Suprapubic skin (tissue), 4 donors: ENCODE data around the gene HSD3B1. TPM values are rescaled to one million over a fixed set of nuclear protein-coding genes. Genes with fewer than 3 reads are reported as not detected.
A peak's percentile ranks its signal among the peaks of the same experiment; 100 is the strongest.

Experiments used
- DNase-seq, 2 donors: peaks; one replicate each; pipeline ENCODE4 v3.0.0-alpha.2; 2019; ENCODE audit warnings: low spot score in 2 of 2
- H3K27ac ChIP-seq: fragments of 200-600 bp; sonication (generic); one replicate; pipeline ENCODE4 v1.5.1; 2019
- H3K27me3 ChIP-seq: fragments of 200-600 bp; sonication (generic); one replicate; pipeline ENCODE4 v1.5.1; 2019
- H3K36me3 ChIP-seq: fragments of 200-600 bp; sonication (generic); one replicate; pipeline ENCODE4 v1.5.1; 2019
- H3K4me1 ChIP-seq: fragments of 200-600 bp; sonication (generic); one replicate; pipeline ENCODE4 v1.5.1; 2019
- H3K4me3 ChIP-seq: fragments of 200-600 bp; sonication (generic); one replicate; pipeline ENCODE4 v1.5.1; 2019; ENCODE audit warnings: mild to moderate bottlenecking
- H3K9me3 ChIP-seq: fragments of 200-600 bp; sonication (generic); one replicate; pipeline ENCODE4 v1.5.1; 2019
- CTCF ChIP-seq, 2 donors: fragments of 200-600 bp in 1 of 2; fragments of 450-650 bp in 1 of 2; sonication (generic) in 1 of 2; IDR thresholded peaks; one replicate each; pipeline ENCODE4 v1.5.1; 2016 to 2019; ENCODE audit warnings: antibody characterized with exemption in 2 of 2, mild to moderate bottlenecking in 1 of 2, moderate library complexity in 1 of 2
- EP300 ChIP-seq: sonication (generic); formaldehyde crosslinking; IDR thresholded peaks from one replicate; pipeline ENCODE4 v1.6.1; 2017; ENCODE audit warnings: antibody characterized with exemption
- POLR2A ChIP-seq, 2 donors: fragments of 450-650 bp; IDR thresholded peaks; one replicate each; pipeline ENCODE4 v1.6.1; 2017; ENCODE audit warnings: antibody characterized with exemption in 2 of 2, mild to moderate bottlenecking in 2 of 2, moderate library complexity in 2 of 2
- POLR2AphosphoS5 ChIP-seq, 3 donors: sonication (generic); formaldehyde crosslinking; IDR thresholded peaks; one replicate each; pipeline ENCODE4 v1.6.1; 2017; ENCODE audit warnings: antibody characterized with exemption in 3 of 3
- WGBS: methylation state at CpG from one replicate; pipeline ENCODE4 v1.1.5; 2018; 5-methylcytosine and 5-hydroxymethylcytosine counted together
- total RNA-seq, 4 donors: library from RNA; depleted of rRNA; stranded (reverse); fragments of >200 nt; gene quantifications; one replicate each; pipeline ENCODE4 v1.1.0, GENCODE V29; 2016

Gene HSD3B1
- total RNA-seq, 4 donors from 2014 or later: 2.9 to 20.1 (median 5.6) TPM

- H3K4me1 ChIP-seq: peaks cover 12% of the 10 kb centered on the region
- no peaks in the 10 kb centered on the region for H3K36me3 ChIP-seq
- no peak overlapping the region for H3K27ac ChIP-seq
- no peak for DNase-seq
- H3K9me3 ChIP-seq: no peaks in the 10 kb centered on the region
- H3K4me3 ChIP-seq: no peak overlapping the region
- 57% methylated on average over 5 of the region's 5 CpGs for WGBS
- H3K27me3 ChIP-seq: no peaks in the 10 kb centered on the region
- TF ChIP-seq POLR2AphosphoS5 (IDR thresholded peaks at IDR 0.05) (no peak), CTCF (IDR thresholded peaks at IDR 0.05) (no peak), EP300 (no peak), POLR2A (IDR thresholded peaks at IDR 0.05) (no peak)
Observed at GRCh38 chr1:119472080-119472818, 34.8 kb upstream of the HSD3B1 start.

- no peaks in the 10 kb centered on the region for H3K9me3 ChIP-seq
- no peak for DNase-seq
- H3K4me1 ChIP-seq: peaks cover 8% of the 10 kb centered on the region
- H3K36me3 ChIP-seq: no peaks in the 10 kb centered on the region
- no peak overlapping the region for H3K4me3 ChIP-seq
- TF ChIP-seq EP300 (no peak), CTCF (IDR thresholded peaks at IDR 0.05) (no peak), POLR2AphosphoS5 (IDR thresholded peaks at IDR 0.05) (no peak), POLR2A (IDR thresholded peaks at IDR 0.05) (no peak)
- H3K27me3 ChIP-seq: no peaks in the 10 kb centered on the region
- H3K27ac ChIP-seq: no peak overlapping the region
- 67% methylated on average over 3 of the region's 3 CpGs for WGBS
Observed at GRCh38 chr1:119472819-119473175, 34.2 kb upstream of the HSD3B1 start.

- H3K27me3 ChIP-seq: no peaks in the 10 kb centered on the region
- no peaks in the 10 kb centered on the region for H3K36me3 ChIP-seq
- no peak for TF ChIP-seq POLR2AphosphoS5 (IDR thresholded peaks at IDR 0.05)
- no peak for TF ChIP-seq POLR2A (IDR thresholded peaks at IDR 0.05)
- peak; percentile 10 to 65 for TF ChIP-seq CTCF (IDR thresholded peaks at IDR 0.05)
- TF ChIP-seq EP300: no peak
- H3K9me3 ChIP-seq: no peaks in the 10 kb centered on the region
- DNase-seq: no peak
- H3K4me1 ChIP-seq: peaks cover 4% of the 10 kb centered on the region
- WGBS: 39% methylated on average over 9 of the region's 9 CpGs
- H3K27ac ChIP-seq: no peak overlapping the region
- H3K4me3 ChIP-seq: no peak overlapping the region
Observed at GRCh38 chr1:119475866-119476439, 31.1 kb upstream of the HSD3B1 start.

- DNase-seq: no peak
- H3K4me1 ChIP-seq: peaks cover 7% of the 10 kb centered on the region
- H3K36me3 ChIP-seq: no peaks in the 10 kb centered on the region
- 92% methylated on average over 5 of the region's 5 CpGs for WGBS
- no peaks in the 10 kb centered on the region for H3K27me3 ChIP-seq
- no peaks in the 10 kb centered on the region for H3K9me3 ChIP-seq
- H3K27ac ChIP-seq: no peak overlapping the region
- H3K4me3 ChIP-seq: no peak overlapping the region
- TF ChIP-seq POLR2A (IDR thresholded peaks at IDR 0.05) (no peak), POLR2AphosphoS5 (IDR thresholded peaks at IDR 0.05) (no peak), CTCF (IDR thresholded peaks at IDR 0.05) (no peak), EP300 (no peak)
Observed at GRCh38 chr1:119477710-119478109, 29.3 kb upstream of the HSD3B1 start.

GRCh38 chr1:119480175-119480574 lies 26.8 kb upstream of the HSD3B1 start:
- 93% methylated on average over 2 of the region's 2 CpGs for WGBS
- no peak for TF ChIP-seq POLR2AphosphoS5 (IDR thresholded peaks at IDR 0.05)
- no peak for TF ChIP-seq EP300
- TF ChIP-seq CTCF (IDR thresholded peaks at IDR 0.05): no peak
- TF ChIP-seq POLR2A (IDR thresholded peaks at IDR 0.05): no peak
- no peak overlapping the region for H3K27ac ChIP-seq
- no peaks in the 10 kb centered on the region for H3K9me3 ChIP-seq
- no peaks in the 10 kb centered on the region for H3K27me3 ChIP-seq
- H3K4me3 ChIP-seq: no peak overlapping the region
- no peaks in the 10 kb centered on the region for H3K36me3 ChIP-seq
- peaks cover 8% of the 10 kb centered on the region for H3K4me1 ChIP-seq
- DNase-seq: no peak
